ENCODE data around the gene MYBPHL.

DNA sequence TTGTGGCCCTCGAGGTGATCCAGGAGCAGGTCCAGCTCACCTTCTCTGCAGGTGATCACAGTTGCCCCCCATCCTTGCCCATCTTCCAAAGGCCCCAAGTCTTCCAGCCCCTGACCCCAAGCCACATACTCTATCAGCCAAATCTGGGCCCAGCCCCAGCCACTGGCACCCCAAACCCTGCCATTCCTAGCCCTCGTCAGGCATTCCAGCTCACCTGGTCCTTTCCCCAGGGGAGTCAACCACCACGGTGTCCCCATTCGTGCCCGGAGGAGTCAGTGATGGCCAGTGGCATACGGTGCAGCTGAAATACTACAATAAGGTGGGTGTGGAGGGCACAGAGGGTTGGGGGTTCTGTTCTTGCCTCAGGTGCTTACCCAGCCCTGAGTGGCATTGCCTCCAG lies 45.2 kb downstream of the MYBPHL start:
- TF ChIP-seq EZH2 (IDR thresholded peaks at IDR 0.05; ENCODE audit: insufficient read depth, poor library complexity, severe bottlenecking) = no peak
- TF ChIP-seq EZH2phosphoT487 (IDR thresholded peaks at IDR 0.05; ENCODE audit: insufficient read depth, low read depth) = no peak

Measured in GM23248 (cell line).